ENCODE results near the gene ME3.

Gene ME3

GRCh38 chr11:86627776-86628455 is 44.5 kb downstream of the ME3 start:
- Histone ChIP-seq H3K4me3 (no peak overlapping the region), H3K9me3 (no peaks in the 10 kb centered on the region), H3K27ac (peak overlapping the region; percentile 77 to 81), H3K27me3 (no peaks in the 10 kb centered on the region), H3K4me1 (peaks cover 0 to 100% (median 67%) of the 10 kb centered on the region in 4 donors), H3K36me3 (no peaks in the 10 kb centered on the region)
- peak; percentile 45 to 86 for DNase-seq
- intact Hi-C loops (cut with DNase I; ENCODE audit: low total_unique reads), result loop anchor here (5.0 kb wide), 1 partner anchor 174 kb away; the partner anchor contains the start of gene PRSS23
- TF ChIP-seq CTCF (IDR thresholded peaks at IDR 0.05), result no peak

GRCh38 chr11:86625981-86626380 is 46.4 kb downstream of the ME3 start:
- H3K27ac ChIP-seq, result peak overlapping the region; percentile 51 to 77
- intact Hi-C loops (cut with DNase I; ENCODE audit: low total_unique reads), result loop anchor here (5.0 kb wide), 1 partner anchor 176 kb away; the partner anchor contains the start of gene PRSS23

GRCh38 chr11:86625544-86625943 is 46.9 kb downstream of the ME3 start:
- no peak overlapping the region for H3K4me3 ChIP-seq
- DNase-seq, result no peak
- no peaks in the 10 kb centered on the region for H3K9me3 ChIP-seq
- peaks cover 0 to 95% (median 66%) of the 10 kb centered on the region in 4 donors for H3K4me1 ChIP-seq
- intact Hi-C loops (cut with DNase I; ENCODE audit: low total_unique reads), result loop anchor here (5.0 kb wide), 1 partner anchor 177 kb away; the partner anchor contains the start of gene PRSS23
- H3K36me3 ChIP-seq, result no peaks in the 10 kb centered on the region
- no peak for TF ChIP-seq CTCF (IDR thresholded peaks at IDR 0.05)
- peak overlapping the region; percentile 51 to 77 for H3K27ac ChIP-seq
- H3K27me3 ChIP-seq, result no peaks in the 10 kb centered on the region

More at GRCh38 chr11:86625981-86626380, 46.4 kb downstream of the ME3 start:
- no peak for DNase-seq
- Histone ChIP-seq H3K27me3 (no peaks in the 10 kb centered on the region), H3K36me3 (no peaks in the 10 kb centered on the region), H3K9me3 (no peaks in the 10 kb centered on the region), H3K4me3 (no peak overlapping the region), H3K4me1 (peaks cover 0 to 95% (median 67%) of the 10 kb centered on the region in 4 donors)
- TF ChIP-seq CTCF (IDR thresholded peaks at IDR 0.05), result no peak

GRCh38 chr11:86624366-86624765 is 48.0 kb downstream of the ME3 start:
- DNase-seq, result no peak
- intact Hi-C loops (cut with DNase I; ENCODE audit: low total_unique reads), result no loop called here
- Histone ChIP-seq H3K4me3 (no peak overlapping the region), H3K27ac (peak overlapping the region in 1 of 2 donors; percentile 12), H3K36me3 (no peaks in the 10 kb centered on the region), H3K9me3 (no peaks in the 10 kb centered on the region), H3K4me1 (peaks cover 0 to 88% (median 55%) of the 10 kb centered on the region in 4 donors), H3K27me3 (no peaks in the 10 kb centered on the region)
- TF ChIP-seq CTCF (IDR thresholded peaks at IDR 0.05), result no peak

- H3K9me3 ChIP-seq, result no peaks in the 10 kb centered on the region
- no peaks in the 10 kb centered on the region for H3K36me3 ChIP-seq
- peak overlapping the region in 1 of 2 donors; percentile 11 for H3K27ac ChIP-seq
- H3K4me1 ChIP-seq, result peaks cover 0 to 81% (median 51%) of the 10 kb centered on the region in 4 donors
- intact Hi-C loops (cut with DNase I; ENCODE audit: low total_unique reads), result no loop called here
- TF ChIP-seq CTCF (IDR thresholded peaks at IDR 0.05), result no peak
- no peak overlapping the region for H3K4me3 ChIP-seq
- no peak for DNase-seq
- no peaks in the 10 kb centered on the region for H3K27me3 ChIP-seq
Measured at GRCh38 chr11:86623736-86624135, 48.7 kb downstream of the ME3 start.
